Right ventricle myocardium inferior (tissue), 1 donor: ENCODE data around the gene LARGE1. TPM values are rescaled to one million over a fixed set of nuclear protein-coding genes. Genes with fewer than 3 reads are reported as not detected.
"Not testable (repeated sequence)": the region's sequence is repeated elsewhere in the genome, so short reads cannot be mapped to it uniquely, and the experiment has no call there.

ENCODE experiments used
- ATAC-seq: fragments of 200-7000 bp; cut with Tn5 transposase; one replicate; pipeline ENCODE4 v1.9.1; 2020; ENCODE audit warnings: mild to moderate bottlenecking, moderate library complexity
- DNase-seq: peaks from one replicate; pipeline ENCODE4 v3.0.0; 2021; ENCODE audit errors: missing footprints
- intact Hi-C: fragments of 100-400 bp; cut with DNase I; formaldehyde crosslinking; loops from one replicate; pipeline ENCODE4 v1.11.0; 2022
- total RNA-seq: library from RNA; stranded (reverse); fragmentation: NEBNext Ultra II Directional; extraction: Animal tissue kit (Norgen Biotek cat#: 25700); gene quantifications from one replicate; pipeline ENCODE4 v1.2.1, GENCODE V29; 2021
- donor health status: DM: no; HTN: yes; CAD: no; lungs with severe emphysema.

LARGE1 gene
- total RNA-seq, 1 donor from 2014 or later: 152 TPM

DNA sequence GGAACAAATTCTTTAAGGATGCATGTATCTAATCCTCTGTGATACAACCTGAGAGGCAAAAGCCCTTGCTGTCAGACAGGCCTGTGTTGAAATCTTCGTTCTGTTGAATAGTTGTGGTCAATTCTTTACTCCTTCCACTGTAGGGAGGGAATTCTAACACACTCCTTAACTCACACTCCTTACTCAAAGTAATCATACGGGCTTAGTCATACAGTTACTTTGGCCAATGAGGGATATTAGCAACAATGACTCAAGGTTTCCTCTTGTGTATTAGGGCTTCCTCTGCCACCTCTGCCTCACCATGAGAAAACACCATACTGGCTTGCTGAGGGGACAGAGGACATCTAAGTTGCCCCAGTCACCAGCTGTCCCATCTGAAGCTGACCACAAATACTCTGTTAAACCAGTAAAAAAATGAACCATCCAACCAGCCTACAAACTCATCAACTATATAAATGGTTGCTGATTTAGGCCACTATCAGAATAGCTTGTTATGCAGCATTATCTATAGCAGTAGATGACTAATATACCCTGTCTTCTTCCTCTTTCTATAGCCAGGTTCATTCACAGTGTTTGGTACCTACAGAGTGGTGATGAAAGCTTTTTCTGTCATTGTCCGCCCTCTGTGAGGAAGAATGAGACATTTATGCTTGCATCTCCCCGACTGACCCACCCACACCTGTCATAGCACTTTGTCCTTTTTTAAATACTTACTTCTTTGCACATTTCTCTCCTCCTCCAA is 539.3 kb downstream of the LARGE1 start:
- ATAC-seq (no peak), DNase-seq (no peak)
- intact Hi-C loops: no loop called here

DNA sequence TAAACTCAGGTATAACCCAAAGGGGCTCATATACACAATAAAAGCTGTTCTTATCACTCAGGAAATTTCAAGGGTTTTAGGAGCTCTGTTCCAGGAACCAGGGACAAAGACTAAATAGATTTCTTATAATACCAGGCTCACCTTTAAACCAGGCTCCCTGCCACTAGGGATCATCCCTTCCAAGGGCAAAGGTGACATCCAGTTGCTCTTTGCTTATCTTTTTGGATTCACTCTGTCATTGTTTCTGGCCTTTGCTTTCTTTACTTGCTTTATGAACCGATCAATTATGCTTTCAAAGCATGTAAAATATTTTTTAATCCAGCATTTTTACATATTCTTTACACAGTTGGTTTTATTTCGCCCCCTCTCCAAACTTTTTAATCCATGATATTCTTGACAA is 540.4 kb downstream of the LARGE1 start:
- ATAC-seq: no peak
- intact Hi-C loops: no loop called here

DNA sequence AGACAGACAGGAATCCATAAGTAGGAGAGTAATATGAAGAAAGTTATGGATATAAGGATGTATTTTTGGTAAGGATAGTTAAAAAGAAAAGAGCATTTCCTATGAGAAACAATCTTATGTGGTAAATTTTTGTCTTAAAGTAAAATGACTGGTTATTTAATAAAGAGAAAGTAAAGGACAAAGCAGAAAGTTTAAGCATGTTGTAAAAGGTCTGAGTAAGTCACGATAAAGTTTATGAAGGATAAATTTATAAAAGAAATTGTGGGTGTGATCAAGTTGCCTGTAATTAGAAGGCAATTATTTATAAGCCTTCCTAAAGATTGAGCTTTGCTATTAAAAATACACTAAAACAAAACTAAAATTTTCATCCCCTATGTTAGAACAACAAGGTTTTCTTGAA is 547.4 kb downstream of the LARGE1 start:
- intact Hi-C loops: no loop called here
- no peak for DNase-seq
- no peak for ATAC-seq

More for the DNA sequence above, 540.4 kb downstream of the LARGE1 start:
- no peak for DNase-seq

DNA sequence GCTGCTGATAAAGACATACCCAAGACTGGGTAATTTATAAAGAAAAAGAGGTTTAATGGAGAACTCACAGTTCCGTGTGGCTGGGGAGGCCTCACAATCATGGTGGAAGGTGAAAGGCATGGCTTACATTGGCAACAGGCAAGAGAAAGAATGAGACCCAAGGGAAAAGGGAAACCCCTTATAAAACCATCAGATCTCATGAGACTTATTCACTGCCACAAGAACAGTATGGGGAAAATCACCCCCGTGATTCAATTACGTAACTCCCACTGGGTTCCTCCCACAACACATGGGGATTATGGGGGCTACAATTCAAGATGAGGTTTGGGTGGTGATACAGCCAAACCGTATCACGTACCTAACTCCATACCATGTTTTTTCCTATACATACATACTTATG is 557.0 kb downstream of the LARGE1 start:
- intact Hi-C loops: not testable (repeated sequence)

DNA sequence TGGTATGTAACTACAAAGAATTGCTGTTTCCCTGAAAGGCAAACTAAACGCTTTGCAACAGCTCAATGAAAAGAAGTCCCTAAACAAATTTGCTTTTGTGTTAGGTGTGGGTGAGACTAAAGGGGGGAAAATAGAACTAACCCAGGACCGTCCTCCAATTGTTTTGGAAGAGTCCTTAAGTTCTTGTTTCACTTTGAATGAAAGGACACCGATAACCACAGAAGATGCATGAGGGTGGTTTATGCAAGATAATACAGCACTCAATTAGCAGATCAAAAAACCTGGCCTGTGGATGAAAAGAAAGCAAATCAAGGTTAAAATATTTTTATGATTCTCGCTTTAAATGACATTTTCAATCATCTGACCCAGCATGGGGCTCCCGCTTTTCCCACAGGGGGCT is 557.6 kb downstream of the LARGE1 start:
- ATAC-seq (no peak), DNase-seq (no peak)

More for the DNA sequence above, 557.0 kb downstream of the LARGE1 start:
- not testable (repeated sequence) for DNase-seq, ATAC-seq

DNA sequence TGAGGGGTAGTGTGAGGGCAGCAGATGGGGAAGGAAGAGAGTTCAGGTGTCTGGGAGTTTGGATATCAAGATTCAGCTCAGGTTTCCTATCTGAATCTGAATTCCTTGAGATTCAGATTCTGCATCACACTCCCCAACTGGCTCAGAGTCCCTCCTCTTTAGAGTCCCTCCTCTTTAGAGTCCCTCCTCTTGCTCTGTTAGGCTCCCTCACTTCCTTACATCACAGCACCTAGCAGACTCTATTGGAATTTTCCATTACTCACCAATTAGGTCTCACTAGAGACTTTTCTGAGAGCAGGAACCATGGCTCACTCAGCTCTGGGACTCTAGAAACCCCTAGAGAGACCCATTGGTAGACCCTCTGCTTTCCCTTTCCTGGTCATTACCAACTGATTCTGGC is 558.7 kb downstream of the LARGE1 start:
- DNase-seq (no peak), ATAC-seq (no peak)
- intact Hi-C loops: no loop called here

More for the DNA sequence above, 557.6 kb downstream of the LARGE1 start:
- intact Hi-C loops: no loop called here

DNA sequence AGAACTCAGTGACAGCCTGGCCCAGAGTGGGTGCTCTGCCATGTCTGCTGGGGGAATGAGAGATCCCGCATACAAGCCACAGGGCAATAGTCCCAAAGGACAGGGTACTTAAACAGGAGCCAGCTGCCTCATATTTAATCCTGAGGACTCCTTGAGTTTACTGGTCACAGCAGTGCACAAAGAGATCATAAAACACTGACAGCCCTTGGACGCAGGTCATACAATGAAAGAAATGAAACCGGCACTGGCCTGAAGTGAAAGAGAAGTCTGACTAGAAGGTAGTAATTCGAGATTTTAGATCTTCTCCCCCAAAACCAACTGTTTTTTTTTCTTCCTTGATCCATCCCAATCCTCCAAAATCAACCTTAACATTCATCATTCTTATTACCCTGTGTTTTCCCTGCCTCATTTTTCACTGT is 562.3 kb downstream of the LARGE1 start:
- intact Hi-C loops: no loop called here

DNA sequence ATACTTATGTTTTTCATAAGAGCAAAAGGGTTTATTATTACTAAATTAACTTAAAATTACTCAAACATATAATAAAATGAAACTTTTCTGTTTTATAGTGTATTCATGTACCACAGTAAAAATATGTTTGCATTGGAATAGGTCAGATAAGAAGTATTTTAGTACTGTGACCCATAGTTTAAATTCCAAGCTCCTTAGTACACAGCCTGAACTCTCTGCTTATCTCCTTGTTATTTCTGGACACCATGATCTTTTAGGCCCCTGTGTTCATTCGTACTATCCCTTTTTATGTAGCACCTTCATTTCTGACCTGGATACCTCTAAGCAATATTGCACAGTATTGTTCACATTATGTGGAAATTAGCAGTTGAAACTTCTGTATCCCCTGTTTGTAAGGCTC is 565.3 kb downstream of the LARGE1 start:
- no peak for DNase-seq
- intact Hi-C loops: no loop called here
- peak; percentile 52 for ATAC-seq

More for the DNA sequence above, 562.3 kb downstream of the LARGE1 start:
- ATAC-seq (no peak), DNase-seq (no peak)

DNA sequence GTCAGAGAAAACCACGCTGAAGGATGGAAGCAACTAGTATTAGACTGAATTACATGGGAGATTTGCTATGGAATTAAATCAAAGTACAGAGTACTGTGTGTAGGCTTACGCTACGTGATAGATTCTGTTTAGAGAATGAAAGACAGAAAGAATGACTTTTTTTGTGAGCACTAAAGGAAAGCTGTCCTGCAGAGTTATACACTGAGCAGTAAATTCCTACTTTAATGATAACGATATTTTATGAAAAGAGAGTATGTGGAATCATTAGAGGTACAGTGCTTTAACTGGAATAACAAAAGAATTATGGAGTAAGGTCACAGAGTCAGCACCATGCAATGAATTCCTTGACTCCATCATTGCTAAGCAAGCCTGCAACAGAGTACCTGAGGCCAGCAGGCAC is 566.8 kb downstream of the LARGE1 start:
- ATAC-seq: peak; percentile 20
- intact Hi-C loops: no loop called here
- peak; percentile 43 for DNase-seq

DNA sequence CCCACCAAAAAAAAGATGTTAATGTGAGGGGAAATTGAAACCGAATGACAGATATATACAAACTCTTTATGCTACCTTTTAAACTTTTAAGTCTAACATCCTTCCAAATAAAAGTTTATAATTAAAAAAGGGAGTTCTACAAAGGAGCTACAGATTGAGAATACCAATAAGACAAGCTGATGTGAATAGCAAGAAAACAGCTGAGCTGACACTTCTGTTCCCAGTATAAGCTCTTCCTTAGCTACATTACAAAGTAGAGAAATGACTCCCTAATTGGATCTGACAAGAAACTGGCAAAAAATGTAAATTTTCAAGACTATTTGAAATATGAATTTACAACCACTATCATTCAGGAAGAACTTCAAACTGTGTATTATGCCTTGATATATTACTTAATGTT is 567.5 kb downstream of the LARGE1 start:
- intact Hi-C loops: no loop called here
- DNase-seq (no peak), ATAC-seq (no peak)

DNA sequence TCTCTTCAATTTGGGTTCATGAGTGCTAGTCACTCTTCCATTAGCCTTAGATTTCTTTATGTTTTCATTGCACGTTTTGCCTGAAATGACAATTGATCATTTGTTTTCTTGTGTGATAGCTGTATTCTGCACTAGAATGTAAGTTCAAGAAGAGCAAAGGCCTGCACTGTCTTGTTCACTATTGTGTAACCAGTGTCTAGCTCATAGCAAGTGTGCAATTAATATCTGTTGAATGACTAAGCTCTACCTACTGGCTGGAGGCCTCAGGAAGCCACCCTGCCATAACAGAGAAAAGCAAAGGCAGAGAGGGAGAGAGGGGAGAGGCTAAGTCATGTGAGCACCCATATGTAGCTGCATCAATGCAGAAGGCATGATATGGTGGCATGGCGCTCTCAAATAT is 569.3 kb downstream of the LARGE1 start:
- ATAC-seq (no peak), DNase-seq (no peak)
- intact Hi-C loops: no loop called here

DNA sequence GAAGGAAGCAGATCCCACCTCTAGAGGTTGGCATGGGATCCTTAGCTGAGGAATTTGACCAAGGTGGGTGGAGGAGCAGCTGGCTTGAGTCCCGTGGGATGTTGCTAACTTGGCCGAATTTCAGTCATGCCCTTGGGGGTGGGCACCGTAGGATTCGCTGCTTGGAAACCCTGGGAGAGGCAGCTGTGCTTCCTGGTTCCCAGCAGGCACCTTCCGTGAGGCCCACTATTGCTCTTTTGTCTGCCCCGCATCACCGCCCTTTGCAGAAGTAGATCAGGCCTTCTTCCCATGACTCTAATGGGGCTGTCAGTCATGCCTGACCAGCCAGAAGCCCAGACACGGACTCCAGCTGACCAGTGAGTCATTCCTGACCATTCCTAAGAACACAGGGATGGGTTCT is 569.8 kb downstream of the LARGE1 start:
- DNase-seq: no peak
- intact Hi-C loops: no loop called here
- ATAC-seq: no peak

DNA sequence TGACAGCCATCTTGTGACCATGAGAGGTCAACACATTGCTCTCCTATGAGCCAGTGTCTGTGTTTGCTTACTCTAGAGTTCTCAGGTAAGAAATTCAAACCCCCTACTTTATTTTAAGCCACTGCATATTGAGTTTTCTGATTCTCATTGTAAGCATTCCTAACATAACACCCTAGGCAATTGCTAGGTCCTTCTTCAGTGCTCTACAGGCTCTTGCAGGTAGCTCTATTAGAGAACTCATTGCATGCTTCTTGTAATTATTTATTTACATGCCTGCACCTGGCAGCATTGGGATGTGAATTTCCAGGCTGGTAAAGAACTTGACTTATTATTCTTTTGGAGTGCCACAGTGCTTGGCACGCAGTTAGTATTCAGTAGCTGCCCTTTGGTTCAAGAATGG is 573.3 kb downstream of the LARGE1 start:
- intact Hi-C loops: no loop called here
- DNase-seq (no peak), ATAC-seq (no peak)

DNA sequence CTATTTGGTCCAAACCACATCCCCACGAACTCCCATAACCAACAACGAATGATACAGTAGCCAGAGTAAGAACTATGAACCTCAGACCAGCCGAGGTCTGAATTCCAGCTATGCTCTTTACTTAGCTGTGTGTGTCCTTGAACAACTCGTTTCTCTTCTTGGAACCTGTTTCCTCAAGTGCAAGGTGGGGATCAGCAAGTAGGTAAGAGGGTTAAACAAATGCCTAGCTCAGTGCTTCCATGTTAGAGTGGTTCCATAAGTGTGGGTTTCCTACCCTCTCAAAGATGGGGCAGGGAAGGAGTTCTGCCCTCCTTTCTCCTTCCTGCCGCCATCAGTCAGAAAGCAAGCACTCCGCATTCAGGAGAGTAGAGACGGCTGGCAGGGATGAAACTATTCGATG is 578.7 kb downstream of the LARGE1 start:
- ATAC-seq (no peak), DNase-seq (no peak)
- intact Hi-C loops: no loop called here

DNA sequence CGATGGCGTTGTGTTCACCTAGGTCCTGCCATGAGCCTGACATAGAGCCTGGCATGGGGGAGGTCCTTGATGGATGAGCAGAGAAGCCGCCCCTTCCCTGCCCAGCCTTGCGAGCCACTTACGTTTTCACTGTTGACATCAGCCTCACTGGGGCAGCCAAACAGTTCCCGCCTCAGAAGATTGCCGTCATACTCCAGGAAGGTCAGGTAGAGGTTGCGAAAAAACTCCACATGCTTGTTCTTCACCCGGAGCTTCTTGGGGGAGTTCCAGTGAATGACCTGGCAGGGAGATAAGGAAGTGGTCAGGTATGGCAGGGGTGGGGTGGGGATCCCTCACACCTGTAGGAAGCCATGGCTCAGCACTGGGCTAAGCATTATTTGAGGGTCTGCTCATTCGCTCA is 582.8 kb downstream of the LARGE1 start:
- ATAC-seq (no peak), DNase-seq (no peak)
- intact Hi-C loops: no loop called here

DNA sequence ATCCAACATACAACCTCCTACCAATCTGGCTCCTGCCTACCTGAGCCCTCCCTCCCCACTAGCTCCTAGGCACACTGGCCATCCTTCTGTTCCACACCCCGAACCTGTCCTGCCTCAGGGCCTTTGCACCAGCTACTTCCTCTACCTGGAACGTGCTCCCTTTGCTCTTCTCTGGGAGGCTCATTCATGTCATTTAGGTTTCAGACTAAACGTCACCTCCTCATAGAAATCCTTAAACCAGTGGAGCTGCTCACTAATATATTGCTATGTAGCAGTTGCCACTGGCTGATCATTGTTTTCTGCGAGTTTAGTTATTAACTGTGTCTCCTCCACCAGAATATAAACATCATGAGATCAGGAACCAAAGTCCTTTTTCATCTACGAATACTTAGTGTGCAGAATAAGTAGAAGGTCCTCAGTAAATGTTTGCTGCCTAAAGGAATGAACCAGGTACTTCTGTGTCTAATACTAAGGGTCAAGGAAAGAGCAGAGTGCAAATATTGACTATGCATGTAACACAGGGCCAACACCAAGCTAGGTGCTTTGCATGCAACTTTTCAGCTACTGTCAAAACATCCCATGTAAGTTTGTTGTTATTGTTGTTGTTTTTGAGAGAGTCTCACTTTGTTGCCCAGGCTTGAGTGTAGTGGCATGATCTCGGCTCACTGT is 584.5 kb downstream of the LARGE1 start:
- intact Hi-C loops: no loop called here

DNA sequence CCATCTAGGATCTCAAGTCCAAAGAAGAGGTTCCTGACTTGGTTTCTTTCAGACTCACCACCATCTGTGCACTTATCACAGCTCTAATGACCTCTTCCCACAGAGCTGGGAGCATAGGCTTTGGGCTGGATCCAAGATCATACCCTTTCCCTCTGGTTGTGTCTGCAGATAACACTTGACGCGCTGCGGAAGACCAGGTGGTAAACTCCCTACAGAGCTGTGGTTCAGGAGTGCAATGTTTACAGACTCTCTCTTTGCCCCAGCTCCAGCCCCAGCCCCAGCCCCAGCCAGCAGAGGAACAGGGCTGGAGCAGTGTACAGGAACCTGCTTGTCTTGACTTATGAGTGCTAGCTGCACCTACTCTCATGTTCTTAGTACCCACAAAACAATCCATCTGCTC is 587.7 kb downstream of the LARGE1 start:
- no peak for DNase-seq
- ATAC-seq: peak; percentile 61
- intact Hi-C loops: no loop called here

More for the DNA sequence above, 584.5 kb downstream of the LARGE1 start:
- no peak for DNase-seq
- ATAC-seq: no peak

DNA sequence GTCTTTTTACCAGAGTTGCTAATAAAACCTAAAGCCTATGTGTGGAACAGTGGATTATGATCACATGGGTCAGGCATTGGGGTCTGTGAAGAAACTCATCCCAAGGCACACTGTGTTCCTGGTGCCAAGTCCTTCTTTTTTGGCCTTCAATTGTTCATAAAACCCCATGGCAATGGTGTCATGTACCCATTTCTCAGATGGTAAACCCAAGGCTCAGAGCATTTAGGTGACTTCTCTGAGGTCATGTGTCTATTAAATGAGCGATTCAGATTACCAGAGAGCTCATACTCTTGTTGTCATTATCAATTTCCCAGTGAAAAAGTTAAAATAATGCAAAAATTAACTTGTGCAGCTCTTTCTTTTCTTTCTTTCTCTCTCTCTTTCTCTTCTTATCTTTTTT is 589.3 kb downstream of the LARGE1 start:
- ATAC-seq: no peak
- intact Hi-C loops: no loop called here

DNA sequence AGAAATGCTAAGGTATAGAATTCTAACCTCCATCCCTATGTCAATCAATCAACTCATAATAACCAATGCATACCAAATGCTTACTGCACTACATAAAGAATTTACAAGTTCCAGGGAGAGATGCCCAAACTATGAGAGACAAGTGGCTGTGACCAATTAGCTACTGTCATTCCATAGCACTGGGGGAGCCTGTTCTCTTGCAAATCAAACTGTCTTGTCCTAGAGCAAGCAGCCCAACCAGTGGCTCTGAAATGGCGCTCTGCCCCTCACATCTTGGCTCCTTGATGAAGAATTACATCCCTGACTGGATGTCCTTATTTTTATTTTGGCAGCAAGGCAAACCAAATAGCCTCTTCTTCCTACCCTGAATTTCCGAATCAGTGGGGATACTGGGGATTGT is 589.7 kb downstream of the LARGE1 start:
- intact Hi-C loops: no loop called here
- DNase-seq (no peak), ATAC-seq (no peak)

More for the DNA sequence above, 589.3 kb downstream of the LARGE1 start:
- DNase-seq: no peak

DNA sequence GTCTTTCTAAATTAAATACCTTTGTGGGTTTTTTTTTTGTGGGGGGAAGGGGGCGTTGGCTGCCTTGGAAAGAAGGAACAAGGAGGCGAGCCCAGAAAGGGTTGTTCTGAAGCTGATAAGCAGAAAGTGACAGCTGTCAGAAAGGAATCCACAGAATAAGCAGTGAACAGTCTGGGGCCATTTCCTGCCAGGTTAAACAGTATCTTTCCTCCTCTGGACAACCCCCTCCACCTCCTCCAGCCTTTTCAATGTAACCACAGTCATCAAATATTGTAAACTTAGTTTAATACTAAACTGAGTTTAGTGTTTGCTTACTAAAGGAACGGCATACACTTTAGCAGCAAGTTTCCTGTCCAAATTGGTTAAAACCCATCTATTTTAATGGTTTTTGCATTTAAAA is 590.9 kb downstream of the LARGE1 start:
- ATAC-seq: no peak
- intact Hi-C loops: no loop called here
- no peak for DNase-seq
